T-helper 9 cell (primary cell): ENCODE results near the gene KCNQ4.
A peak's percentile ranks its signal among the peaks of the same experiment; 100 is the strongest.

ENCODE experiments used
- DNase-seq: peaks from one replicate; pipeline ENCODE4 v3.0.0-alpha.2; 2020

Gene KCNQ4

DNA sequence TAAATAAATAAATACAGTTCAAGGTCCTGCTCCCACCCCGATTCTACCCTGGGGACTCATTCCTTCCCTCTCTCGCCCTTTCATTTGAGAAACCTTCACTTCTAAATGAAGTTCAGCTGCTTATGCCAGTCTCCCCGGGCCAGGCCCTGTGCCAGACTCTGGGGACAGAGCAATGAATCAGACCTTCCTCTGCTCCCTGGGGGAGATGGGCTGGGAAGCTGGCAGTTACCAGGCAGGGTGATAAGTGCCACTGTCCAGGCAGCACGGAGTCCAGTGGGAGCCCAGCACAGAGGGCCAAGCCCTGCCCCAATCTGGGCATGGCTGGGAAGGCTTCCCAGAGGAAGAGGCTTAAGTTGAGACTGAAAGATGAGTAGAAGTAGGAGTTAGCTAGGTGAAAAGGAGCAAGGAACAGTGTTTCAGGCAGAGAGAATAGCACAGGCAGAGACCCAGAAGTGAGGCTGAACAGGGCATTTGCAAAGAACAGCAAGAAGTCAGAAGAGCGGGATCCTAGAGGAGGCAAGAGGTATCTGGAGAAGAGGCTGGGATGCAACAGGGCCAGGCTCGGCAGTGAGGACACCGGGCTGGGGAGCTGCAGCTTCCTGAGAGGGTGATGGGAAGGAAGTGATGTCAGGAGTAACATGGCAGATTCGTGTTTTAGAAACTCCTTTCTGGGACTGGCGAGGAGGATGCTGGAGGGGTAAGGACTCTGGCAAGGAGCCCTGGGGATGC, 13.5 kb downstream of the KCNQ4 start:
- no peak for DNase-seq

GRCh38 chr1:40797668-40798010, 14.1 kb downstream of the KCNQ4 start:
- no peak for DNase-seq

GRCh38 chr1:40798366-40799281, 15.0 kb downstream of the KCNQ4 start:
- DNase-seq = no peak

- DNase-seq = no peak
Observed at GRCh38 chr1:40799351-40799867, 15.8 kb downstream of the KCNQ4 start.

- DNase-seq = no peak
Observed at GRCh38 chr1:40801742-40802077, 18.1 kb downstream of the KCNQ4 start.

GRCh38 chr1:40802078-40802741, 18.6 kb downstream of the KCNQ4 start:
- peak; percentile 86 for DNase-seq

GRCh38 chr1:40802742-40803113, 19.1 kb downstream of the KCNQ4 start:
- DNase-seq = no peak

DNA sequence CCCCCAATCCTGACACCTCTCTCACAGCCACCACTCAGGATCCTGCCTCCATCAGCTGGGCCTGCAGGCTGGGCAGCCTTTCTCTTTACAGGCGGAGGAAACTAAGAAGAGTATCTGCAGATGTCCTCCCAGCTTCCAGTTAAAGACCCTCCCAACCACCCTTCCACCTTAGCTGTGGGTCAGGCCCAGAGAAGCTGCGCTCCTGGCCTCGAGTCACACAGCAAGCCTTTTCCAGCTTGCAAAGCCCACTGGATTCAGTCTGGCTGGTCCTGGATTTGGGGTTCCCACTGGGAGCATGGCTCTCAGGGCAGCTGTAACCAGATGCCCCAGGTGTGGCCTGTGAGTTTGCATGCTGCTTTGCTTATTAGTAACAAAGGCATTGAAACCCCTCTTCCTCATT, 19.9 kb downstream of the KCNQ4 start:
- DNase-seq = no peak

- DNase-seq = no peak
Observed at GRCh38 chr1:40803902-40804301, 20.3 kb downstream of the KCNQ4 start.

GRCh38 chr1:40806240-40806639, 22.7 kb downstream of the KCNQ4 start:
- no peak for DNase-seq

DNA sequence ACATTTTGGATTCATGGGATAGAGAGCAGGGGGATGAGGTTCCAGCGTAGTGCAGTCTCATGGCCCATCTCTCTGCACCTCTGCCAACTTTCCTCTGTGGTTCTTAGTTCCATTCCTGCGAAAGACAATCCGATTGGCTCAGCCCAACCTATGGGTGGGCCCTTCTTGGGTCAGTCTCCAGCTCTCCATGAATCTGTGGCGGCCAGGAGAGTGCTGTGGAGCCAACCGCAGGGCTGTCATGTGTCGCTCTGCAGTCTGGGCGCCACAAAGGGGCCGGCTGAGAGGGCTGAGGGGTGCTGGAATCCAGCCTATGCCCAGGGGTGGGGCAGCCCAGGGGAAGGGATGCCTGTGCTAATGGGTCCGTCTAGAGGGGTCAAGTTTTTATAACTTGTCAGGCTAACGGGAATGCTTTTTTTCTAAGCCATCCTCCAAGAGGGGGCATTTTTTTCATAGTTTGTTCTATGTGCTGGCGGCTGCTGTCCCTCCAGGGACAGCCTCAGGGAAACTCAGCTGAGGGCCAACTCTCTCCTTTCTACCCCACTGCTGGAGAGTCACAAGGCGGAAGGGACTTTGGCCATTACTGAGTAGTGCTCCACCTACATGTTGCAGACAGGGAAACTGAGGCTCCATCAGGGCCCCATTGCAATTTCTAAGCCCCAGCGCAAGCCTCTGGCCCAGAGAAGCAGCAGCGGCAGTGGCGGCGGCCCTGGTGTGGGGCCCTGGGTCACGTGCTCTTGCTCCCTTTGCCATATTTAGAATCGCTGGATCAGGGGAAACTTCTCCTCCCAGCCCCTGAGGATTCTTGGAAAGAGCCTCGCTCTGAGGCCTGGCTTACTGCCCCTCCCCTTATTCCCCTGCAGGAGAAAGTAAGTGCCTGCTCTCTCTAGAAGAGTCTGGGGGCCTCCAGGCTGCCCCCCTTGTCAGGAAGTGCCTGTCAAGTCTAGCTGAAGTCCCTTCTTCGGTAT, 23.4 kb downstream of the KCNQ4 start:
- no peak for DNase-seq

DNA sequence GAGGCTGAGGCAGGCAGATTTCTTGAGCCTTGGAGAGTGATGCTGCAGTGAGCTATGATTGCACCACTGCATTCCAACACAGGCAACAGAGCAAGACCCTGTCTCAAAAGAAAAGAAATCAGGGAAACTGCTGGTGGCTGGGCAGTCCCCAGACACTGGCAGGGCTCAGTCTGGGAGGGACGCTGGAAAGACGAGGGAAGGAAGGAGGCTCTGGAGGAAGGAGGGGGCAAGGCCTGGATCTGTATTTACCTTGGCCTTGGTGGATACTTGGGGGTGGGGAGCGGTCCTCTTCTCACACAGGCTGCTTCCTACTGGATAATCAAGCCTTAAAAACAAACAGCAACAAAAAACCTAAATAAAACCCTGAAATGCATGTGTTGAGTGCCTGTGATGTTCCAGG, 24.4 kb downstream of the KCNQ4 start:
- no peak for DNase-seq

DNA sequence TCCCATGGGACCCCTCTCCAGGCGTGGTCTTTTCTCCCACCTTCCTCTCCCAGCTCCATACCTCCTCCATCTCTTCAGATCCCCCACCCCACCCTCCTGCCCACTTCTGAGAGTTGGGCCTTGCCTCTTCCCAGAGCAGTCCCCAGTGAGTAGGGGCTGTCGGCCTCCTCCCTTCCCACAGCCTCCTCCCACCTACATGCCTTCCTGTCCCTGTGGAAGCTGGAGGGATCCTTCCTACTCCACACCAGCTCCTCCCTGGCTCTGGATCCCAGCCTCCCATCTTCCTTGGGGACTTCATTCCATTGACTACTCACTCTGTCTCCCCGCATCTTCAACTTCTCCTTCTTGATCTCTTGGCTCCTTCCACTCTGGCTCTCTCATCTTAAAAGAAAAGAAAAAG, 24.9 kb downstream of the KCNQ4 start:
- no peak for DNase-seq

- no peak for DNase-seq
Observed at GRCh38 chr1:40808909-40809308, 25.3 kb downstream of the KCNQ4 start.

DNA sequence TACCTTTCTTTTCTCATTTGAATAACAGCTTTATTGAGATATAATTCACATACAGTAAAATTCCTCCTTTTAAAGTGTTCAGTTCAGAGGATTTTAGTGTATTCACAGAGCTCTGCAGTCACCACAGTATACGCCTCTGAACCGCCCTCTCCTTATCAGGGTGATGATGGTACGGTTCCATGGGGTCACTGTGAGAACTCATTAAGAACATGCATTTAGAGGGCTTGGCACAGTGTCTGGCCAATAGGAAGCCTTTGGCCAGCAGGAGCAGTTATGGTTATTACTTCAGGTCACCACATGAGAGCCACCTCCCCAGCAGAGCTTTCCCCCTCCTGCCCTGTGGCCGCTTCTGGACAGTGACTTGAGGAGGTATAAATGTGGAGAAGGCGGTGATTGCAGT, 27.3 kb downstream of the KCNQ4 start:
- DNase-seq = no peak

GRCh38 chr1:40815420-40815819, 31.8 kb downstream of the KCNQ4 start:
- no peak for DNase-seq

GRCh38 chr1:40817791-40818263, 34.2 kb downstream of the KCNQ4 start:
- DNase-seq = no peak

- DNase-seq = peak; percentile 85
Observed at GRCh38 chr1:40818264-40818961, 34.8 kb downstream of the KCNQ4 start.

GRCh38 chr1:40819101-40819500, 35.5 kb downstream of the KCNQ4 start:
- no peak for DNase-seq

DNA sequence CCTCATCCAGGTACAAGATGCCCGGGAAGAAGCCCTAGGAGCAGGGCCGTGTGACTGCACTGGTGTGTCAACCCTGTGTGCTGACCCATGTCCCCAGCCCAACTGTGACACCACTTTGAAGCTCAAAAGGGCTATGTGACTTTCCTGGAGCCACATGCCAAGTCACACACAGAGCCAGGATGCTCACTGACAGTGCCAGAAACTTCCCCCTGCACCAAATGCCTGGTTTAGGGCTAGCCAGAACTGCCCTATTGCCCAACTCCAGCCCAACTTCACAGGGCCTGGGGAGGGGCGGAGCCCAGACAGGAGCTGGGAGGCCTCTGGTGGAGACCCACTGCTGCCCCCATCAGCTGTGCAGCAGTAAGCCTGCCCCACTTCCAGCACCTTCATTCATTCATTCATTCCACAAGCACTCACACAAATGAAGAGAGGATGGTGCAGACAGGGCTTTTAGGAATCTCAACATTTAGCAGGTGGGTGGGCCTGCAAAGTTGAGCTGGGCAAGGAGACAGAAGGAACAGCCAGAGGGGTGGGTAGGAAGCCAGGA, 36.7 kb downstream of the KCNQ4 start:
- no peak for DNase-seq
